Measurements from ENCODE around the gene PAAF1.
"Not testable (repeated sequence)": the region's sequence is repeated elsewhere in the genome, so short reads cannot be mapped to it uniquely, and the experiment has no call there.

The PAAF1 gene

GRCh38 chr11:73883856-73884255, 7.1 kb downstream of the PAAF1 start:
- no peak for DNase-seq (ENCODE audit: low read depth)

GRCh38 chr11:73888244-73888643, 11.4 kb downstream of the PAAF1 start:
- DNase-seq (ENCODE audit: low read depth), result no peak

- no peak for DNase-seq (ENCODE audit: low read depth)
Measured at GRCh38 chr11:73889019-73889418, 12.2 kb downstream of the PAAF1 start.

GRCh38 chr11:73889536-73889935, 12.7 kb downstream of the PAAF1 start:
- no peak for DNase-seq (ENCODE audit: low read depth)

GRCh38 chr11:73893041-73893440, 16.2 kb downstream of the PAAF1 start:
- DNase-seq (ENCODE audit: low read depth), result no peak

GRCh38 chr11:73894725-73895335, 18.0 kb downstream of the PAAF1 start:
- DNase-seq (ENCODE audit: low read depth), result no peak

- DNase-seq (ENCODE audit: low read depth), result no peak
Measured at GRCh38 chr11:73902303-73902702, 25.5 kb downstream of the PAAF1 start.

- no peak for DNase-seq (ENCODE audit: low read depth)
Measured at GRCh38 chr11:73907191-73907590, 30.4 kb downstream of the PAAF1 start.

- no peak for DNase-seq (ENCODE audit: low read depth)
Measured at GRCh38 chr11:73912026-73912425, 35.2 kb downstream of the PAAF1 start.

- DNase-seq (ENCODE audit: low read depth), result no peak
Measured at GRCh38 chr11:73913472-73913871, 36.7 kb downstream of the PAAF1 start.

GRCh38 chr11:73914284-73914683, 37.5 kb downstream of the PAAF1 start:
- no peak for DNase-seq (ENCODE audit: low read depth)

- no peak for DNase-seq (ENCODE audit: low read depth)
Measured at GRCh38 chr11:73916435-73916834, 39.6 kb downstream of the PAAF1 start.

GRCh38 chr11:73921180-73921579, 44.4 kb downstream of the PAAF1 start:
- no peak for DNase-seq (ENCODE audit: low read depth)

GRCh38 chr11:73929388-73929787, 52.6 kb downstream of the PAAF1 start:
- no peak for DNase-seq (ENCODE audit: low read depth)

- no peak for DNase-seq (ENCODE audit: low read depth)
Measured at GRCh38 chr11:73931039-73931645, 54.3 kb downstream of the PAAF1 start.

- DNase-seq (ENCODE audit: low read depth), result no peak
Measured at GRCh38 chr11:73931951-73932350, 55.2 kb downstream of the PAAF1 start.

- no peak for DNase-seq (ENCODE audit: low read depth)
Measured at GRCh38 chr11:73932781-73933180, 56.0 kb downstream of the PAAF1 start.

GRCh38 chr11:73936047-73936446, 59.2 kb downstream of the PAAF1 start:
- DNase-seq (ENCODE audit: low read depth), result not testable (repeated sequence)

- DNase-seq (ENCODE audit: low read depth), result no peak
Measured at GRCh38 chr11:73939096-73939495, 62.3 kb downstream of the PAAF1 start.

- DNase-seq (ENCODE audit: low read depth), result no peak
Measured at GRCh38 chr11:73940801-73941570, 64.2 kb downstream of the PAAF1 start.

GRCh38 chr11:73942010-73942409, 65.2 kb downstream of the PAAF1 start:
- DNase-seq (ENCODE audit: low read depth), result no peak

- no peak for DNase-seq (ENCODE audit: low read depth)
Measured at GRCh38 chr11:73944085-73944484, 67.3 kb downstream of the PAAF1 start.

GRCh38 chr11:73944901-73945300, 68.1 kb downstream of the PAAF1 start:
- no peak for DNase-seq (ENCODE audit: low read depth)

Data from stimulated activated CD8-positive, alpha-beta memory T cell treated with anti-CD3 and anti-CD28 coated beads, Interleukin-12 subunit alpha, Interleukin-12 subunit beta, amount 100 ng/mL, for 4 hours (primary cell).